Tibial nerve (tissue), 4 donors: Measurements from ENCODE around the gene GLYR1. TPM values are rescaled to one million over a fixed set of nuclear protein-coding genes. Genes with fewer than 3 reads are reported as not detected.

ENCODE experiments used
- DNase-seq, 2 donors: peaks; one replicate each; pipeline ENCODE4 v3.0.0-alpha.2; 2019; ENCODE audit warnings: low spot score in 2 of 2
- H3K27ac ChIP-seq, 4 donors: fragments of 200-600 bp; sonication (generic) in 3 of 4; one replicate each; pipeline ENCODE4 v1.5.1; 2017 to 2019; ENCODE audit warnings: mild to moderate bottlenecking in 1 of 4
- H3K27me3 ChIP-seq, 2 donors: fragments of 200-600 bp; sonication (generic) in 1 of 2; one replicate each; pipeline versions ENCODE4 v1.5.1 to v1.6.0; 2017 to 2019
- H3K36me3 ChIP-seq, 3 donors: fragments of 200-600 bp; sonication (generic); one replicate each; pipeline ENCODE4 v1.5.1; 2018 to 2019
- H3K4me1 ChIP-seq, 4 donors: fragments of 200-600 bp; sonication (generic) in 3 of 4; one replicate each; pipeline ENCODE4 v1.5.1; 2017 to 2019
- H3K4me3 ChIP-seq, 4 donors: fragments of 200-600 bp; sonication (generic) in 3 of 4; one replicate each; pipeline ENCODE4 v1.5.1; 2017 to 2019; ENCODE audit warnings: mild to moderate bottlenecking in 1 of 4, moderate library complexity in 1 of 4
- H3K9me3 ChIP-seq, 4 donors: fragments of 200-600 bp; sonication (generic) in 3 of 4; one replicate each; pipeline ENCODE4 v1.5.1; 2017 to 2019
- EP300 ChIP-seq, 2 donors: sonication (generic); formaldehyde crosslinking; IDR thresholded peaks; one replicate each; pipeline ENCODE4 v1.6.1; 2017; ENCODE audit warnings: antibody characterized with exemption in 2 of 2, mild to moderate bottlenecking in 1 of 2
- POLR2A ChIP-seq, 2 donors: fragments of 450-650 bp; IDR thresholded peaks; one replicate each; pipeline ENCODE4 v1.6.1; 2017; ENCODE audit warnings: antibody characterized with exemption in 2 of 2, mild to moderate bottlenecking in 2 of 2, moderate library complexity in 2 of 2
- WGBS, 2 donors: methylation state at CpG; one replicate each; pipeline ENCODE4 v1.1.5; 2018; 5-methylcytosine and 5-hydroxymethylcytosine counted together
- total RNA-seq, 4 donors: library from RNA; depleted of rRNA; stranded (reverse); fragments of >200 nt; gene quantifications; one replicate each; pipeline ENCODE4 v1.1.0, GENCODE V29; 2016
- TF ChIP-seq, protein P1 (sequence below), 5 experiments: fragments of 200-600 bp in 3 of 5; fragments of 450-650 bp in 2 of 5; sonication (generic) in 3 of 5; IDR thresholded peaks; one replicate each; pipeline ENCODE4 v1.5.1; 2016 to 2019; ENCODE audit warnings: antibody characterized with exemption in 5 of 5, mild to moderate bottlenecking in 3 of 5, moderate library complexity in 2 of 5

GLYR1 gene
- total RNA-seq, 4 donors from 2014 or later = 42.0 to 59.4 (median 50.9) TPM

DNA sequence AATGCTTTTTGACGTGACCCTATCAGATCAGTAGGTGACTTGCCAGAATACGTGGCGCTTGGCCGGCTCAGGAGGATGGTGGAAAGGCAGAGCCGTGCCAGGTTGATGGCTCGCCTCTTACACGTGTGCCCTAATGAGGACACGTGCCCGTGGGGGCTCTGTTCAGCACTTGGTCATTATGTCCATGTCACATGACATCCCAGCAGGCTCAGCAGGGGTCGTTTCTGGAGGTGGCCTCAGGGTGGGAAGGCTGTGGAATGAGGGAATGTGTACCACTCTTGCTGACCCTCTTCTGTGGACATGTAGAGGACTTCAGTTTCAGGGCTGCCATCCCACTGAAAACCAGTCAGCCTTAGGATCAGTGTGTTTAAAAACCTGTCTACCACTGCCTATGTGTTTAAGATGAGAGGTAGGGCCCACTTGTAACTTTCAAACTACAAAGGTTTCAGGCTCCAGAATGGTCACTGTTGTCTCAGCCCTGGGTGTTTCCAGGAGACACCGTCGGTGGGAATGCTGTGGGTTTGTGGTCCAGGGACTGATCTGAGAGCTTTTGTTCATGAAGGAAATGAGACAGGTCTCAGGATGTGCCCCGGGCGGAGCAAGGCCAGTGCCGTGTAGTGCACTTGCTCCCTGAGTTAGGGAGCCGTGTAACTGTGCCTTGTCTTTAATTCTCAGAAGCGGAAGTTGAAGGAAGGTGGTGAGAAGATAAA is 12.3 kb upstream of the GLYR1 start:
- Histone ChIP-seq H3K4me1 (no peaks in the 10 kb centered on the region), H3K36me3 (peaks cover 0 to 93% (median 31%) of the 10 kb centered on the region in 3 donors), H3K27ac (peak overlapping the region in 2 of 4 donors; percentile 44 to 54), H3K4me3 (no peak overlapping the region), H3K9me3 (no peaks in the 10 kb centered on the region), H3K27me3 (no peaks in the 10 kb centered on the region)
- TF ChIP-seq POLR2A (IDR thresholded peaks at IDR 0.05) (no peak), EP300 (IDR thresholded peaks at IDR 0.05) (no peak)
- TF ChIP-seq, protein P1, sequence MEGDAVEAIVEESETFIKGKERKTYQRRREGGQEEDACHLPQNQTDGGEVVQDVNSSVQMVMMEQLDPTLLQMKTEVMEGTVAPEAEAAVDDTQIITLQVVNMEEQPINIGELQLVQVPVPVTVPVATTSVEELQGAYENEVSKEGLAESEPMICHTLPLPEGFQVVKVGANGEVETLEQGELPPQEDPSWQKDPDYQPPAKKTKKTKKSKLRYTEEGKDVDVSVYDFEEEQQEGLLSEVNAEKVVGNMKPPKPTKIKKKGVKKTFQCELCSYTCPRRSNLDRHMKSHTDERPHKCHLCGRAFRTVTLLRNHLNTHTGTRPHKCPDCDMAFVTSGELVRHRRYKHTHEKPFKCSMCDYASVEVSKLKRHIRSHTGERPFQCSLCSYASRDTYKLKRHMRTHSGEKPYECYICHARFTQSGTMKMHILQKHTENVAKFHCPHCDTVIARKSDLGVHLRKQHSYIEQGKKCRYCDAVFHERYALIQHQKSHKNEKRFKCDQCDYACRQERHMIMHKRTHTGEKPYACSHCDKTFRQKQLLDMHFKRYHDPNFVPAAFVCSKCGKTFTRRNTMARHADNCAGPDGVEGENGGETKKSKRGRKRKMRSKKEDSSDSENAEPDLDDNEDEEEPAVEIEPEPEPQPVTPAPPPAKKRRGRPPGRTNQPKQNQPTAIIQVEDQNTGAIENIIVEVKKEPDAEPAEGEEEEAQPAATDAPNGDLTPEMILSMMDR (IDR thresholded peaks at IDR 0.05) = no peak
- DNase-seq = no peak
- WGBS, 2 donors = 81% methylated on average over 17 of the region's 17 CpGs

DNA sequence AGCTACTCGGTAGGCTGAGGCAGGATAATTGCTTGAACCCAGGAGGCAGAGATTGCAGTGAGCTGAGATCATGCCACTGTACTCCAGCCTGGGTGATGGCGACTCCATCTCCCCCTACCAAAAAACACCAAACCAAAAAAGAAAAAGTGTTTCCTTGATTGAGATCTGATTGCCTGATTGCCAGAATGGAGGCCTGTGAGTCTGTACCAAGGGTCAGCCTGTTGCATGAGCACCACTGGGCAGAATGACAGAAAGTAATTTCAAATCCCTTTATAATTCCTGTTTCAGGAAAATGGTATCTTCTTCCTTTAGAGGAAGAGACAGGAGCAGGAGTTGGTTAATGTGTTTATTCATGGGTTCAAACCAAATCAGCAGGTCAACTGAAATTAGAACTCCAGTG is 8.7 kb upstream of the GLYR1 start:
- TF ChIP-seq POLR2A (IDR thresholded peaks at IDR 0.05) (no peak), EP300 (IDR thresholded peaks at IDR 0.05) (no peak)
- 87 to 89% methylated on average over 2 of the region's 2 CpGs for WGBS, 2 donors
- Histone ChIP-seq H3K9me3 (no peaks in the 10 kb centered on the region), H3K4me3 (no peak overlapping the region), H3K27me3 (no peaks in the 10 kb centered on the region), H3K27ac (no peak overlapping the region), H3K36me3 (peaks cover 0 to 79% (median 30%) of the 10 kb centered on the region in 3 donors), H3K4me1 (peaks cover 0 to 18% (median 4%) of the 10 kb centered on the region in 4 donors)
- DNase-seq = no peak

DNA sequence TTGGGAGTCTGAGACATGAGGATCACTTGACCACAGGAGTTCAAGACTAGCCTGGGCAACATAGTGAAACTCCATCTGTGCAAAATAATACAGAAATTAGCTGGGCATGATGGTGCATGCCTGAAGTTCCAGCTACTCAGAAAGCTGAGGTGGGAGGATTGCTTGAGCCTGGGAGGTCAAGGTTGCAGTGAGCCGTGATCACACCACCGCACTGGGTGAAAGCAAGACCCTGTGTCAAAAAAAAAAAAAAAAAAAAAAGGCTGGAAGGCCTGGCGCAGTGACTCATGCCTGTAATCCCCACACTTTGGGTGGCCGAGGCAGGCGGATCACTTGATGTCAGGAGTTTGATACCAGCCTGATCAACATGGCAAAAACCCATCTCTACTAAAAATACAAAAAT is 8.3 kb upstream of the GLYR1 start:
- H3K27me3 ChIP-seq = no peaks in the 10 kb centered on the region
- H3K4me3 ChIP-seq = no peak overlapping the region
- H3K4me1 ChIP-seq = peaks cover 0 to 22% (median 5%) of the 10 kb centered on the region in 4 donors
- no peaks in the 10 kb centered on the region for H3K9me3 ChIP-seq
- 87 to 95% methylated on average over 5 of the region's 5 CpGs for WGBS, 2 donors
- H3K36me3 ChIP-seq = peaks cover 0 to 75% (median 26%) of the 10 kb centered on the region in 3 donors
- DNase-seq = no peak
- TF ChIP-seq EP300 (IDR thresholded peaks at IDR 0.05) (no peak), POLR2A (IDR thresholded peaks at IDR 0.05) (no peak)
- TF ChIP-seq, protein P1 (IDR thresholded peaks at IDR 0.05) = no peak
- H3K27ac ChIP-seq = no peak overlapping the region

DNA sequence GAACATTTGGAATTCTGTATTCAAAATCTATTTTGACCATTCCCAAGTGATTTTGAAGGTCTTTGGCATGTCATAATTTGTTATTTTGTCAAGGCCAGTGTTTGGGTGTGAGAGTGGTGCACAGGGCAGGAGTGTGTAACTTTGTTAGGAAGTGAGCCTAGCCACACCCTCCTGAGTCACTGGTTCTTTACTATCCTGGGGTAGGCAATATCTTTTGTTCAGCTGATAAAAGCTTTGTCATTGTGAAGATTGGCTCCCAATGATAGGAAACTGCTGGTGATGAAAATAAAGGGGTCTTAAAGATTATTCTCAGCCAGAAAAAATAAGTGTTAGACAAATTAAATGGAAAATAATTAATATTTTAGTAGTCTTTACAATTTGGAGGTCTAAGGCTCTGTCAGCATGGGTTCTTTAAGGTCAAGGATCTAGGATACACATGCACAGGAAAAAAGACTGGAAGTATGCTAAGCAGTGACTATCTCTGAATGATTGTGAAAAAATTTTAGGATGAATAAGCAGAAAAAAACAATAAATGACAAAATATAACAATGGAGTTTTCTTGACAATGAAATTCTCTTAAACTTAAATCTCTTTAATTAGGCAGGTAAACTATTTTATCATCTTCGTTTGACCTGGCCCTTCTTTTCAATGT is 5.3 kb upstream of the GLYR1 start:
- H3K36me3 ChIP-seq = peaks cover 0 to 46% (median 8%) of the 10 kb centered on the region in 3 donors
- WGBS, 2 donors = 74 to 79% methylated on average over 1 of the region's 1 CpG
- no peak overlapping the region for H3K4me3 ChIP-seq
- DNase-seq = no peak
- H3K27ac ChIP-seq = no peak overlapping the region
- H3K27me3 ChIP-seq = no peaks in the 10 kb centered on the region
- H3K9me3 ChIP-seq = no peaks in the 10 kb centered on the region
- peaks cover 0 to 44% (median 26%) of the 10 kb centered on the region in 4 donors for H3K4me1 ChIP-seq
- TF ChIP-seq, protein P1 (IDR thresholded peaks at IDR 0.05) = no peak

DNA sequence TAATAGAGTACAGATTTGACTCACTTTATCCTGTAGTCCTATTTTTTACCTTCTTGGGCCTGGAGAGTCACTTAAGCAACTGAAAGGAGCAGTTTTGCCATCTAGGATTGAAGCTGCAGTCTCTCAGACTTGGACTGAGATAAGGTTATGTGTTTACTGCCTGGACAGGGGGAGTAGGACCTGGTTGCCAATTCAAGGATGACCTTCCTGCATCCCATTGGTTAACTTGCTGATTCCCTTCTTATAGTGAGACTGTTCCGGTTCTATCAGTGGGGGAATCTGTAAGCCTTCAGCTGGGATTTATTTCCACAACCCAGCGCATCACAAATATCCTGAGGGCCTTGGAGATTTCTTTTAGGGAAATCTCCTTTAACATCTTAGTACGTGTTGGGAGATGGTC is 3.1 kb upstream of the GLYR1 start:
- TF ChIP-seq, protein P1 (IDR thresholded peaks at IDR 0.05) = no peak
- no peak for TF ChIP-seq EP300 (IDR thresholded peaks at IDR 0.05)
- no peak for TF ChIP-seq POLR2A (IDR thresholded peaks at IDR 0.05)
- H3K4me1 ChIP-seq = peaks cover 0 to 57% (median 37%) of the 10 kb centered on the region in 4 donors

More for the DNA sequence above, 3.1 kb upstream of the GLYR1 start:
- 69 to 75% methylated on average over 3 of the region's 3 CpGs for WGBS, 2 donors
- H3K36me3 ChIP-seq = peaks cover 0 to 24% (median 8%) of the 10 kb centered on the region in 3 donors
- DNase-seq = no peak
- peak overlapping the region in 2 of 4 donors; percentile 33 to 44 for H3K27ac ChIP-seq
- H3K4me3 ChIP-seq = no peak overlapping the region
- H3K9me3 ChIP-seq = no peaks in the 10 kb centered on the region
- H3K27me3 ChIP-seq = no peaks in the 10 kb centered on the region
